Stimulated activated CD8-positive, alpha-beta memory T cell treated with anti-CD3 and anti-CD28 coated beads, Interleukin-12 subunit alpha, Interleukin-12 subunit beta, amount 100 ng/mL, for 24 hours (primary cell): ENCODE results near the gene MYL3.

Experiments used
- DNase-seq: peaks from one replicate; pipeline ENCODE4 v3.0.0-alpha.2; 2020; ENCODE audit errors: extremely low read depth

Gene MYL3

GRCh38 chr3:46883054-46883829 is 20.0 kb upstream of the MYL3 start:
- DNase-seq = no peak

- no peak for DNase-seq
Observed at GRCh38 chr3:46882377-46883053, 19.3 kb upstream of the MYL3 start.

- DNase-seq = no peak
Observed at GRCh38 chr3:46881596-46882376, 18.5 kb upstream of the MYL3 start.

GRCh38 chr3:46880884-46881595 is 17.8 kb upstream of the MYL3 start:
- DNase-seq = no peak

GRCh38 chr3:46878781-46879436 is 15.7 kb upstream of the MYL3 start:
- no peak for DNase-seq

- DNase-seq = no peak
Observed at GRCh38 chr3:46877406-46878125, 14.3 kb upstream of the MYL3 start, which contains the start of gene PTH1R. Gene PTH1R, plus strand, starts transcription at chr3:46877721. Its CDS starts 5,839 bp downstream, at chr3:46883560.

GRCh38 chr3:46876313-46877300 is 13.4 kb upstream of the MYL3 start:
- DNase-seq = no peak

GRCh38 chr3:46875560-46875959 is 12.3 kb upstream of the MYL3 start:
- DNase-seq = no peak

GRCh38 chr3:46874430-46874829 is 11.2 kb upstream of the MYL3 start:
- no peak for DNase-seq

- DNase-seq = no peak
Observed at GRCh38 chr3:46873521-46873920, 10.3 kb upstream of the MYL3 start.

- no peak for DNase-seq
Observed at GRCh38 chr3:46871222-46871621, 8.0 kb upstream of the MYL3 start.

- no peak for DNase-seq
Observed at GRCh38 chr3:46870651-46871050, 7.4 kb upstream of the MYL3 start.

GRCh38 chr3:46869440-46869839 is 6.2 kb upstream of the MYL3 start:
- DNase-seq = no peak

GRCh38 chr3:46868948-46869347 is 5.7 kb upstream of the MYL3 start:
- DNase-seq = no peak

- DNase-seq = no peak
Observed at GRCh38 chr3:46868287-46868686, 5.0 kb upstream of the MYL3 start.

GRCh38 chr3:46867550-46867898 is 4.3 kb upstream of the MYL3 start:
- DNase-seq = no peak

GRCh38 chr3:46866720-46867549 is 3.7 kb upstream of the MYL3 start:
- peak; percentile 53 for DNase-seq

- no peak for DNase-seq
Observed at GRCh38 chr3:46866032-46866595, 2.9 kb upstream of the MYL3 start.
